ENCODE results near the gene HPS5. TPM values are rescaled to one million over a fixed set of nuclear protein-coding genes. Genes with fewer than 3 reads are reported as not detected.

The HPS5 gene
- total RNA-seq, 3 donors from 2014 or later: 18.7 to 166 (median 57.0) TPM

- no peak overlapping the region for H3K4me3 ChIP-seq
- intact Hi-C loops (cut with DNase I; ENCODE audit: low total_unique reads): no loop called here
- TF ChIP-seq POLR2AphosphoS5 (IDR thresholded peaks at IDR 0.05): no peak
- no peak for TF ChIP-seq POLR2A (IDR thresholded peaks at IDR 0.05)
- no peak for TF ChIP-seq CTCF (IDR thresholded peaks at IDR 0.05)
- H3K4me1 ChIP-seq: no peaks in the 10 kb centered on the region
- no peak for DNase-seq (ENCODE audit: low spot score in 2 of 2)
- no peaks in the 10 kb centered on the region for H3K36me3 ChIP-seq
- no peaks in the 10 kb centered on the region for H3K9me3 ChIP-seq
- H3K27ac ChIP-seq: no peak overlapping the region
- H3K27me3 ChIP-seq: no peaks in the 10 kb centered on the region
Measured at GRCh38 chr11:18235394-18236334, 86.3 kb downstream of the HPS5 start.

DNA sequence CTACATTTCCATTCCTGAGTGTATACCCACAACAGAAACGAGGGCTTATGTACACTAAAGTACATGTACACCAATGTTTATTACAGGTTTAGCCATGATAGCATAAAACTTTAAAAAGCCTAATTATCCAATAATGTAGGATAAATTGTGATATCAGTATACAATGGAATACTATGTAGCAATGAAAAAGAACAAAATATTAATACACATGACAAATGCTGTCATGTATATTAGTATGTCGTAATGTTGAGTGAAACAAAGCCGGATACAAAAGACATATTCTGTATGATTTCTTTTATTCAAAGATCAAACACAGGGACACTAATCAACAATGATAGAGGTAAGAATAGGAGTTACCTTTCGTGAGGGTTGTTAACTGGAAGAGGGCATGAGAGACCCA, 88.0 kb downstream of the HPS5 start:
- no peak for DNase-seq (ENCODE audit: low spot score in 2 of 2)
- no peaks in the 10 kb centered on the region for H3K9me3 ChIP-seq
- H3K36me3 ChIP-seq: no peaks in the 10 kb centered on the region
- H3K27ac ChIP-seq: no peak overlapping the region
- H3K4me3 ChIP-seq: no peak overlapping the region
- H3K27me3 ChIP-seq: no peaks in the 10 kb centered on the region
- intact Hi-C loops (cut with DNase I; ENCODE audit: low total_unique reads): no loop called here
- no peaks in the 10 kb centered on the region for H3K4me1 ChIP-seq
- no peak for TF ChIP-seq POLR2AphosphoS5 (IDR thresholded peaks at IDR 0.05)
- no peak for TF ChIP-seq CTCF (IDR thresholded peaks at IDR 0.05)

- no peaks in the 10 kb centered on the region for H3K9me3 ChIP-seq
- no peak for TF ChIP-seq CTCF (IDR thresholded peaks at IDR 0.05)
- TF ChIP-seq POLR2AphosphoS5 (IDR thresholded peaks at IDR 0.05): no peak
- no peak for TF ChIP-seq POLR2A (IDR thresholded peaks at IDR 0.05)
- H3K36me3 ChIP-seq: no peaks in the 10 kb centered on the region
- no peaks in the 10 kb centered on the region for H3K4me1 ChIP-seq
- no peak for DNase-seq (ENCODE audit: low spot score in 2 of 2)
- intact Hi-C loops (cut with DNase I; ENCODE audit: low total_unique reads): no loop called here
- H3K27me3 ChIP-seq: no peaks in the 10 kb centered on the region
- no peak overlapping the region for H3K27ac ChIP-seq
- no peak overlapping the region for H3K4me3 ChIP-seq
Measured at GRCh38 chr11:18230859-18231258, 91.1 kb downstream of the HPS5 start.

DNA sequence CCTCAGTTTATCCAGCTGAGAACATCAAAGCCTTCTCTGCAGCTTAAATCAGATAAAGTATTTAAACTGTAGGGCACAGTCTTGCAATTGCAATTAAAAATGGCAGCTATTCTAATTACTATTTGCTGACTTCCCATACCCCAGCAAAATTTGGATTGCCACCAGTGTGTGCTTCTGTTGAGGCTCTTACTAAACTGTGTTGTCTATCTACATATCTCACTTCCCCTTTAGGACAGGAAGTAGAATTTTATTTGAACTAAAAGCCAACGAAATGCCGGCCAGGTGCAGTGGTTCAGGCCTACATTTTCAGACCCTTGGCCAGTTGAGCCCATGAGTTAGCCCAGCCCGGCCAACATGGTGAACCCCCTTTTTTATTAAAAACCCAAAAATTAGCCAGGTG, 92.4 kb downstream of the HPS5 start:
- DNase-seq (ENCODE audit: low spot score in 2 of 2): no peak
- no peaks in the 10 kb centered on the region for H3K36me3 ChIP-seq
- no peaks in the 10 kb centered on the region for H3K4me1 ChIP-seq
- H3K27ac ChIP-seq: no peak overlapping the region
- no peaks in the 10 kb centered on the region for H3K9me3 ChIP-seq
- TF ChIP-seq POLR2AphosphoS5 (IDR thresholded peaks at IDR 0.05) (no peak), CTCF (IDR thresholded peaks at IDR 0.05) (no peak), POLR2A (IDR thresholded peaks at IDR 0.05) (no peak)
- H3K4me3 ChIP-seq: no peak overlapping the region
- H3K27me3 ChIP-seq: no peaks in the 10 kb centered on the region
- intact Hi-C loops (cut with DNase I; ENCODE audit: low total_unique reads): no loop called here

Other genes with a start within 250 kb of the HPS5 start
- 10 to 100 TPM; 12.3 to 16.4 (median 16.0) TPM for gene SAAL1, start 216.1 kb downstream of the HPS5 start, total RNA-seq
- gene MRGPRX3, start 189.6 kb downstream of the HPS5 start, total RNA-seq: 1 to 10 TPM in 2 of 3 donors, not detected in 1; 2.0 to 5.2 TPM
- gene MRGPRX4, start 149.3 kb downstream of the HPS5 start, total RNA-seq: not detected
- 10 to 100 TPM in 1 of 3 donors, 1 to 10 TPM in 1, not detected in 1; 5.6 to 45.2 TPM for gene SAA4, start 85.3 kb downstream of the HPS5 start, total RNA-seq
- gene SAA2, start 73.5 kb downstream of the HPS5 start, total RNA-seq: 100 to 1,000 TPM in 2 of 3 donors, 1 to 10 TPM in 1; 7.5 to 567 (median 428) TPM
- gene SAA1, start 55.9 kb downstream of the HPS5 start, total RNA-seq: 1,000 to 10,000 TPM in 1 of 3 donors, 100 to 1,000 TPM in 1, 10 to 100 TPM in 1; 78.1 to 1,384 (median 818) TPM
- gene GTF2H1, start 427 bp upstream of the HPS5 start, total RNA-seq: 10 to 100 TPM; 73.1 to 83.7 (median 74.4) TPM
- gene LDHA, start 72.4 kb upstream of the HPS5 start, total RNA-seq: 100 to 1,000 TPM; 433 to 515 (median 501) TPM
- gene LDHC, start 90.2 kb upstream of the HPS5 start, total RNA-seq: not detected
- gene LDHAL6A, start 133.7 kb upstream of the HPS5 start, total RNA-seq: not detected
- gene TSG101, start 204.8 kb upstream of the HPS5 start, total RNA-seq: 100 to 1,000 TPM in 1 of 3 donors, 10 to 100 TPM in 2; 66.5 to 114 (median 72.8) TPM

All from breast epithelium (tissue), 4 donors.